HEK293 (cell line): ENCODE results near the gene UNC5B.
A peak's percentile ranks its signal among the peaks of the same experiment; 100 is the strongest.

Experiments used
- CTCF ChIA-PET: fragments of 350-600 bp; formaldehyde crosslinking; extraction: SDS; loops from one replicate; lab custom pipeline; 2021; ENCODE audit warnings: antibody characterized with exemption; lab: Yijun Ruan, JAX
- POLR2A ChIA-PET: fragments of 300-600 bp; formaldehyde crosslinking; extraction: SDS; loops from one replicate; lab custom pipeline; 2020; ENCODE audit warnings: antibody characterized with exemption, inconsistent platforms; lab: Yijun Ruan, JAX
- H3K27ac ChIP-seq: fragments of 200-500 bp; sonication (Bioruptor generic); 2 replicates; pipeline ENCODE4 v1.5.1; 2014; ENCODE audit warnings: low read depth, low read length, control low read depth, inconsistent platforms; ENCODE audit errors: extremely low read depth
- H3K36me3 ChIP-seq, 2 experiments: fragments of 200-500 bp in 1 of 2; sonication (Bioruptor generic) in 1 of 2; 1 replicate in 1 of 2; 2 replicates in 1 of 2; pipeline ENCODE4 v1.5.1; 2014 to 2017; ENCODE audit warnings: inconsistent platforms in 2 of 2, low read length in 2 of 2; ENCODE audit not compliant: control insufficient read depth in 2 of 2, insufficient read depth in 1 of 2
- H3K4me1 ChIP-seq: fragments of 200-500 bp; sonication (Bioruptor generic); 2 replicates; pipeline ENCODE4 v1.5.1; 2014; ENCODE audit warnings: mild to moderate bottlenecking, low read length, inconsistent platforms; ENCODE audit not compliant: control insufficient read depth, insufficient read depth
- H3K4me3 ChIP-seq: 2 replicates; pipeline ENCODE4 v1.5.1; 2011; ENCODE audit warnings: low read depth, mild to moderate bottlenecking, control low read depth, low read length, moderate library complexity
- H3K9me3 ChIP-seq: fragments of 200-500 bp; sonication (Bioruptor generic); 2 replicates; pipeline ENCODE4 v1.5.1; 2014; ENCODE audit warnings: low read depth, low read length, inconsistent platforms; ENCODE audit not compliant: control insufficient read depth, insufficient read depth
- CTCF ChIP-seq: fragments of 450-650 bp; formaldehyde crosslinking; IDR thresholded peaks from 2 replicates; pipeline ENCODE4 v1.5.1; 2016; ENCODE audit warnings: missing biosample characterization, missing genetic modification characterization
- KLF16 ChIP-seq: fragments of 450-650 bp; formaldehyde crosslinking; IDR thresholded peaks from 2 replicates; pipeline ENCODE4 v1.5.1; 2017; ENCODE audit warnings: missing biosample characterization, missing genetic modification characterization
- PATZ1 ChIP-seq: fragments of 450-650 bp; formaldehyde crosslinking; IDR thresholded peaks from 2 replicates; pipeline ENCODE4 v1.5.1; 2016; ENCODE audit warnings: missing biosample characterization, missing genetic modification characterization
- SETDB1 ChIP-seq: IDR thresholded peaks from one replicate; pipeline ENCODE4 v1.6.1; 2017; ENCODE audit warnings: mild to moderate bottlenecking, low read length, moderate library complexity, mixed read lengths; ENCODE audit not compliant: insufficient read length
- ZBTB26 ChIP-seq: fragments of 450-650 bp; formaldehyde crosslinking; optimal IDR thresholded peaks from 2 replicates; pipeline ENCODE3; 2016; ENCODE audit warnings: missing biosample characterization, mild to moderate bottlenecking, missing genetic modification characterization
- ZFP3 ChIP-seq: fragments of 450-650 bp; formaldehyde crosslinking; IDR thresholded peaks from 2 replicates; pipeline ENCODE4 v1.5.1; 2016; ENCODE audit warnings: low read depth, missing biosample characterization, missing genetic modification characterization
- ZFP69B ChIP-seq: fragments of 450-650 bp; formaldehyde crosslinking; IDR thresholded peaks from 2 replicates; pipeline ENCODE4 v1.5.1; 2016; ENCODE audit warnings: missing biosample characterization, missing genetic modification characterization
- ZNF223 ChIP-seq: fragments of 450-650 bp; formaldehyde crosslinking; IDR thresholded peaks from 2 replicates; pipeline ENCODE4 v1.5.1; 2016; ENCODE audit warnings: missing biosample characterization, missing genetic modification characterization
- ZNF239 ChIP-seq: fragments of 450-650 bp; formaldehyde crosslinking; IDR thresholded peaks from 2 replicates; pipeline ENCODE4 v1.5.1; 2016; ENCODE audit warnings: missing biosample characterization, missing genetic modification characterization
- ZNF341 ChIP-seq: fragments of 450-650 bp; formaldehyde crosslinking; IDR thresholded peaks from 2 replicates; pipeline ENCODE4; 2016; ENCODE audit warnings: low read depth, missing biosample characterization, missing genetic modification characterization
- ZNF366 ChIP-seq: fragments of 450-650 bp; formaldehyde crosslinking; conservative IDR thresholded peaks from 2 replicates; pipeline ENCODE4 v1.5.1; 2016; ENCODE audit warnings: missing biosample characterization, missing genetic modification characterization
- ZNF398 ChIP-seq: fragments of 450-650 bp; formaldehyde crosslinking; IDR thresholded peaks from 2 replicates; pipeline ENCODE4 v1.5.1; 2017; ENCODE audit warnings: missing biosample characterization, missing genetic modification characterization
- ZNF426 ChIP-seq: fragments of 450-650 bp; formaldehyde crosslinking; IDR thresholded peaks from 2 replicates; pipeline ENCODE4 v1.5.1; 2017; ENCODE audit warnings: missing biosample characterization, missing genetic modification characterization, mild to moderate bottlenecking, inconsistent platforms, moderate library complexity
- ZNF521 ChIP-seq: fragments of 450-650 bp; formaldehyde crosslinking; IDR thresholded peaks from 2 replicates; pipeline ENCODE4 v1.5.1; 2017; ENCODE audit warnings: missing biosample characterization, mild to moderate bottlenecking, missing genetic modification characterization
- ZNF654 ChIP-seq: fragments of 450-650 bp; formaldehyde crosslinking; IDR thresholded peaks from 2 replicates; pipeline ENCODE4 v1.5.1; 2016; ENCODE audit warnings: low read depth, missing biosample characterization, missing genetic modification characterization
- ZNF692 ChIP-seq: fragments of 450-650 bp; formaldehyde crosslinking; IDR thresholded peaks from 2 replicates; pipeline ENCODE4 v1.5.1; 2016; ENCODE audit warnings: missing biosample characterization, missing genetic modification characterization
- ZNF792 ChIP-seq: fragments of 450-650 bp; formaldehyde crosslinking; IDR thresholded peaks from 2 replicates; pipeline ENCODE4 v1.5.1; 2016; ENCODE audit warnings: missing biosample characterization, missing genetic modification characterization
- ZSCAN23 ChIP-seq: fragments of 450-650 bp; formaldehyde crosslinking; IDR thresholded peaks from 2 replicates; pipeline ENCODE4 v1.5.1; 2016; ENCODE audit warnings: missing biosample characterization, missing genetic modification characterization

UNC5B gene

GRCh38 chr10:71312811-71313789 is 100.7 kb downstream of the UNC5B start:
- no peaks in the 10 kb centered on the region for H3K36me3 ChIP-seq
- ChIA-PET CTCF (interaction anchor here (0.7 to 8.7 kb wide), 21 partner anchors 10 to 583 kb away, joined by 3 to 108 read pairs (median 4); no protein-coding TSS in a partner anchor), POLR2A (no interaction called here)
- H3K9me3 ChIP-seq: no peaks in the 10 kb centered on the region
- H3K4me3 ChIP-seq: no peak overlapping the region
- no peak overlapping the region for H3K27ac ChIP-seq
- no peaks in the 10 kb centered on the region for H3K4me1 ChIP-seq
- TF ChIP-seq ZFP69B: peak; percentile 54
- no peak for TF ChIP-seq ZNF426 (tag by site-specific recombination)
- TF ChIP-seq ZNF692 (tag by site-specific recombination): peak; percentile 63

GRCh38 chr10:71314028-71314693 is 101.8 kb downstream of the UNC5B start:
- no peak overlapping the region for H3K27ac ChIP-seq
- CTCF ChIA-PET: interaction anchor here (0.6 to 8.7 kb wide), 29 partner anchors 11 to 582 kb away, joined by 3 to 108 read pairs (median 4); no protein-coding TSS in a partner anchor
- H3K4me3 ChIP-seq: no peak overlapping the region
- H3K36me3 ChIP-seq: no peaks in the 10 kb centered on the region
- no peaks in the 10 kb centered on the region for H3K4me1 ChIP-seq
- POLR2A ChIA-PET: no interaction called here
- TF ChIP-seq ZSCAN23 (tag by site-specific recombination) (no peak), ZNF792 (tag by site-specific recombination) (no peak), ZNF398 (tag by site-specific recombination) (peak; percentile 28; the same call in 1 of the 2 replicates), PATZ1 (peak; percentile 26; the same call in 1 of the 2 replicates), ZNF654 (tag by site-specific recombination) (peak; percentile 85), CTCF (tag by site-specific recombination) (peak; percentile 54)
- no peaks in the 10 kb centered on the region for H3K9me3 ChIP-seq

- Histone ChIP-seq H3K9me3 (no peaks in the 10 kb centered on the region), H3K4me1 (no peaks in the 10 kb centered on the region), H3K36me3 (no peaks in the 10 kb centered on the region), H3K4me3 (no peak overlapping the region), H3K27ac (no peak overlapping the region)
- CTCF ChIA-PET: interaction anchor here (0.6 to 8.7 kb wide), 27 partner anchors 11 to 581 kb away, joined by 3 to 108 read pairs (median 4); no protein-coding TSS in a partner anchor
- POLR2A ChIA-PET: no interaction called here
- no peak for TF ChIP-seq ZNF223 (tag by site-specific recombination)
- TF ChIP-seq ZNF239 (tag by site-specific recombination): no peak
- no peak for TF ChIP-seq KLF16 (tag by site-specific recombination)
- no peak for TF ChIP-seq ZBTB26 (tag by site-specific recombination)
- TF ChIP-seq ZNF521 (tag by site-specific recombination): no peak
- no peak for TF ChIP-seq SETDB1
- no peak for TF ChIP-seq ZFP3 (tag by site-specific recombination)
- TF ChIP-seq ZNF366: no peak
- no peak for TF ChIP-seq ZNF341 (tag by site-specific recombination)
These were observed 102.4 kb downstream of the UNC5B start for GRCh38 chr10:71314694-71315225.
